ENCODE measurements around the gene FGF19. TPM values are rescaled to one million over a fixed set of nuclear protein-coding genes. Genes with fewer than 3 reads are reported as not detected.

FGF19 gene
- total RNA-seq, 1 donor: not detected

DNA sequence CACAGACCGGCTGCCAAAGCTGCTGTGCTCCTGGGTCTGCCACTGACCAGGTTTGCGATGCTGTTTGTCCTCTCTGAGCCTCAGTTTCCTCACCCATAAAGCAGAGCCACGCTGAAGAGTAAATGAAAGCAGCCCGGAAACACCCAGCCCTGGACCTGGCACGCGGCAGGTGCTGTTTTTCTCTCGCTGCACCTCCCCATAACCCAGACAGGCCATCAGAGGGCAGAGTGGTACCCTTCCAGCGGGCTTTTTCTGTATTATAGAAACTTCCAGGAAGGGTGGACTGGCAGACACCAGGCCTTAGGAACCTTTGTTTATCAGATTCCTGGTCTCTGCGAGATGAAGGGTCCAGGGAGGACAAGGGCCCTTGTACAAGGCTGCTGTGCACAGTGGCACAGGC lies 17.9 kb upstream of the FGF19 start:
- TF ChIP-seq, protein P1, sequence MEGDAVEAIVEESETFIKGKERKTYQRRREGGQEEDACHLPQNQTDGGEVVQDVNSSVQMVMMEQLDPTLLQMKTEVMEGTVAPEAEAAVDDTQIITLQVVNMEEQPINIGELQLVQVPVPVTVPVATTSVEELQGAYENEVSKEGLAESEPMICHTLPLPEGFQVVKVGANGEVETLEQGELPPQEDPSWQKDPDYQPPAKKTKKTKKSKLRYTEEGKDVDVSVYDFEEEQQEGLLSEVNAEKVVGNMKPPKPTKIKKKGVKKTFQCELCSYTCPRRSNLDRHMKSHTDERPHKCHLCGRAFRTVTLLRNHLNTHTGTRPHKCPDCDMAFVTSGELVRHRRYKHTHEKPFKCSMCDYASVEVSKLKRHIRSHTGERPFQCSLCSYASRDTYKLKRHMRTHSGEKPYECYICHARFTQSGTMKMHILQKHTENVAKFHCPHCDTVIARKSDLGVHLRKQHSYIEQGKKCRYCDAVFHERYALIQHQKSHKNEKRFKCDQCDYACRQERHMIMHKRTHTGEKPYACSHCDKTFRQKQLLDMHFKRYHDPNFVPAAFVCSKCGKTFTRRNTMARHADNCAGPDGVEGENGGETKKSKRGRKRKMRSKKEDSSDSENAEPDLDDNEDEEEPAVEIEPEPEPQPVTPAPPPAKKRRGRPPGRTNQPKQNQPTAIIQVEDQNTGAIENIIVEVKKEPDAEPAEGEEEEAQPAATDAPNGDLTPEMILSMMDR (IDR thresholded peaks at IDR 0.05; ENCODE audit: insufficient read depth, low read length): peak; percentile 9
- no peak for DNase-seq (ENCODE audit: low read depth)
- H3K4me3 ChIP-seq (ENCODE audit: low read depth, low read length): no peak overlapping the region

- no peak for DNase-seq (ENCODE audit: low read depth)
- H3K4me3 ChIP-seq (ENCODE audit: low read depth, low read length): no peak overlapping the region
- TF ChIP-seq, protein P1 (IDR thresholded peaks at IDR 0.05; ENCODE audit: insufficient read depth, low read length): no peak
Observed at GRCh38 chr11:69721106-69721505, 17.3 kb upstream of the FGF19 start.

GRCh38 chr11:69718912-69719311 lies 15.1 kb upstream of the FGF19 start:
- TF ChIP-seq, protein P1 (IDR thresholded peaks at IDR 0.05; ENCODE audit: insufficient read depth, low read length): no peak
- no peak overlapping the region for H3K4me3 ChIP-seq (ENCODE audit: low read depth, low read length)
- no peak for DNase-seq (ENCODE audit: low read depth)

DNA sequence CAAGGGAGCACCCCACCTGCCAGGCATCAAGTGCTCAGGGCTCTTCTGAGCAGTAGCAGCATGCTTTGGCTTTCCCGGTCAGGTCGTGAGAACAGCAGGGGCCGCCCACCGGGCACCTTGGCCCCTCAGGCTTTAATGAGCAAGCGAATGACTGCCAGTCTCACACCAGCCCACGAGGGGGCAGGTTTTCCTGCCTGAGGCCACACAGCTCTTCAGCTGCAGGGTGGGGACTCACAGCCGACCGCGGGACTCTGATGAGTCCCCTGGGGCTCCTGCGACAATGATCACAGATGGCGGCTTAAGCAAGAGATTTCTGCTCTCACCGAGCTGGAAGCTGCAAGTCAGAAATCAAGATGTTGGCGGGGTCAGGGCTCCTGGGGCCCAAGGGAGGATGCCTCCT lies 14.3 kb upstream of the FGF19 start:
- TF ChIP-seq, protein P1 (IDR thresholded peaks at IDR 0.05; ENCODE audit: insufficient read depth, low read length): peak; percentile 49
- no peak overlapping the region for H3K4me3 ChIP-seq (ENCODE audit: low read depth, low read length)
- DNase-seq (ENCODE audit: low read depth): no peak

- DNase-seq (ENCODE audit: low read depth): no peak
- no peak overlapping the region for H3K4me3 ChIP-seq (ENCODE audit: low read depth, low read length)
- TF ChIP-seq, protein P1 (IDR thresholded peaks at IDR 0.05; ENCODE audit: insufficient read depth, low read length): no peak
Observed at GRCh38 chr11:69716891-69717747, 13.3 kb upstream of the FGF19 start.

DNA sequence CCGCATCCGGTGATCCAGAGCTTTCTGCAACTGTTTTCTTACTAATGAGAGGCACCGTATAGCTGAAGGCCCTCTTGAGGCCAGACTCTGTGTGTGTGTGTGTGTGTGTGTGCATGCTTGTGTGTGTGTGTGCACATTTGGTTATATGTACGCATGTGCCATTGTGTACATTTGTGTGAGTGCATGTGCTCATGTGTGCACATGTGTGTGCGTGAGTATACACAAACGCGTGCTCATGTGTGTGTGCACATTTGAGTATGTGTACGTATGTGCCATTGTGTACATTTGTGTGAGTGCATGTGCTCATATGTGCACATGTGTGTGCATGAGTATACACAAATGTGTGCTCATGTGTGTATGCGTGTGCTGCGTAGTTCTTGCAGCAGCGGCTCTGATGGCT lies 12.3 kb upstream of the FGF19 start:
- no peak for DNase-seq (ENCODE audit: low read depth)

More for the DNA sequence above, 12.3 kb upstream of the FGF19 start:
- TF ChIP-seq, protein P1 (IDR thresholded peaks at IDR 0.05; ENCODE audit: insufficient read depth, low read length): no peak
- H3K4me3 ChIP-seq (ENCODE audit: low read depth, low read length): no peak overlapping the region
